B cell (primary cell): ENCODE measurements around the gene NUP88. TPM values are rescaled to one million over a fixed set of nuclear protein-coding genes. Genes with fewer than 3 reads are reported as not detected.

Experiments used
- ATAC-seq: fragments of 200-7000 bp; cut with Tn5 transposase; one replicate; pipeline ENCODE4 v1.10.0; 2021; ENCODE audit warnings: low read depth, mild to moderate bottlenecking, moderate number of reproducible peaks, moderate library complexity
- CTCF ChIA-PET: fragments of 350-600 bp; sonication (Branson Sonifier 250); formaldehyde crosslinking; loops from one replicate; lab custom pipeline; 2021; ENCODE audit warnings: antibody characterized with exemption, inconsistent platforms; lab: Charles Lee
- POLR2A ChIA-PET: fragments of 350-600 bp; sonication (Branson Sonifier 250); formaldehyde crosslinking; loops from one replicate; lab custom pipeline; 2021; ENCODE audit warnings: antibody characterized with exemption; lab: Charles Lee
- DNase-seq: peaks from one replicate; pipeline ENCODE4 v3.0.0; 2013
- H2AFZ ChIP-seq: 2 replicates; pipeline ENCODE4 v1.6.1; 2012; ENCODE audit warnings: mild to moderate bottlenecking, low read depth, low read length; ENCODE audit not compliant: insufficient read depth, poor library complexity, severe bottlenecking
- H3K27ac ChIP-seq, 2 donors: 1 replicate in 1 of 2; 2 replicates in 1 of 2; pipeline ENCODE4 v1.5.1; 2012 to 2013; ENCODE audit warnings: low read length in 2 of 2, mild to moderate bottlenecking in 2 of 2, moderate library complexity in 1 of 2
- H3K27me3 ChIP-seq, 4 experiments: fragments of 200-600 bp in 1 of 4; sonication (generic) in 1 of 4; replicated peaks in 1 of 4; 1 replicate in 2 of 4; 2 replicates in 2 of 4; pipeline versions ENCODE4 v1.6.1 to v1.7.0; 2013 to 2016; ENCODE audit warnings: low read length in 3 of 4, mild to moderate bottlenecking in 2 of 4, mixed read lengths in 1 of 4, moderate library complexity in 1 of 4; ENCODE audit not compliant: insufficient read depth in 4 of 4, control insufficient read depth in 3 of 4; ENCODE audit errors: control extremely low read depth in 1 of 4
- H3K36me3 ChIP-seq, 2 experiments: replicated peaks in 1 of 2; 1 replicate in 1 of 2; 2 replicates in 1 of 2; pipeline versions ENCODE4 v1.6.1 to v1.7.1; 2013; ENCODE audit warnings: low read length in 1 of 2; ENCODE audit not compliant: insufficient read depth in 2 of 2, control insufficient read depth in 1 of 2; ENCODE audit errors: control extremely low read depth in 1 of 2, extremely low read depth in 1 of 2
- H3K4me1 ChIP-seq, 2 donors: fragments of 200-600 bp in 1 of 2; sonication (generic) in 1 of 2; 1 replicate in 1 of 2; 2 replicates in 1 of 2; pipeline versions ENCODE4 v1.5.1 to v1.6.1; 2013 to 2017; ENCODE audit warnings: low read length in 2 of 2; ENCODE audit not compliant: control insufficient read depth in 2 of 2, insufficient read depth in 2 of 2
- H3K4me2 ChIP-seq: replicated peaks from 2 replicates; pipeline ENCODE3; 2012; ENCODE audit warnings: mild to moderate bottlenecking, low read depth, low read length; ENCODE audit not compliant: poor library complexity, severe bottlenecking
- H3K4me3 ChIP-seq, 5 experiments: fragments of 200-600 bp in 1 of 5; sonication (generic) in 1 of 5; 1 replicate in 3 of 5; 2 replicates in 2 of 5; pipeline versions ENCODE4 v1.5.1 to v1.7.0; 2011 to 2016; ENCODE audit warnings: low read length in 4 of 5, mild to moderate bottlenecking in 4 of 5, low read depth in 2 of 5, control low read depth in 1 of 5, moderate library complexity in 1 of 5; ENCODE audit not compliant: insufficient read depth in 1 of 5; ENCODE audit errors: control extremely low read depth in 1 of 5, extremely low read depth in 1 of 5
- H3K79me2 ChIP-seq: fragments of 200-600 bp; sonication (generic); one replicate; pipeline ENCODE4 v1.6.0; 2016; ENCODE audit warnings: low read length; ENCODE audit not compliant: control insufficient read depth, insufficient read depth
- H3K9ac ChIP-seq: fragments of 200-600 bp; sonication (generic); 2 replicates; pipeline ENCODE4 v1.6.1; 2017; ENCODE audit warnings: mild to moderate bottlenecking, low read length, moderate library complexity
- H3K9me3 ChIP-seq, 3 donors: one replicate each; pipeline versions ENCODE4 v1.6.1 to v1.7.1; 2013; ENCODE audit warnings: low read length in 2 of 3; ENCODE audit not compliant: control insufficient read depth in 2 of 3, insufficient read depth in 1 of 3; ENCODE audit errors: control extremely low read depth in 1 of 3
- H4K20me1 ChIP-seq: 2 replicates; pipeline ENCODE4 v1.6.0; 2012; ENCODE audit warnings: mild to moderate bottlenecking, low read length; ENCODE audit not compliant: insufficient read depth, control insufficient read depth, poor library complexity, severe bottlenecking
- H3K27ac Mint-ChIP-seq: one replicate; pipeline ENCODE4 v1.8.0; 2021; ENCODE audit warnings: mixed read lengths
- H3K27me3 Mint-ChIP-seq: one replicate; pipeline ENCODE4 v1.8.0; 2021; ENCODE audit warnings: mixed read lengths
- H3K4me1 Mint-ChIP-seq: one replicate; pipeline ENCODE4 v1.8.0; 2021; ENCODE audit warnings: mixed read lengths
- H3K4me3 Mint-ChIP-seq: one replicate; pipeline ENCODE4 v1.8.0; 2021; ENCODE audit warnings: mixed read lengths
- H3K9me3 Mint-ChIP-seq: one replicate; pipeline ENCODE4 v1.8.0; 2022; ENCODE audit warnings: mixed read lengths; ENCODE audit not compliant: insufficient read depth
- EZH2 ChIP-seq: IDR thresholded peaks from 2 replicates; pipeline ENCODE4 v1.6.1; 2012; ENCODE audit warnings: borderline replicate concordance, low read depth, mild to moderate bottlenecking, moderate library complexity, low read length; ENCODE audit not compliant: insufficient read depth, poor library complexity, severe bottlenecking
- WGBS: methylation state at CpG from one replicate; pipeline ENCODE4 v1.1.5; 2013; ENCODE audit warnings: missing lambda C conversion rate; ENCODE audit not compliant: insufficient coverage; 5-methylcytosine and 5-hydroxymethylcytosine counted together
- intact Hi-C: fragments of 100-400 bp; cut with micrococcal nuclease; formaldehyde crosslinking; loops from one replicate; pipeline ENCODE4 v1.10.0; 2022
- polyA plus RNA-seq: library from polyadenylated mRNA; depleted of rRNA; stranded (reverse); fragments of >200 nt; gene quantifications from 2 replicates; pipeline ENCODE4 v1.2.3, GENCODE V29; 2012
- total RNA-seq, 2 donors: library from RNA; stranded (reverse); fragments of 120-200 nt in 1 of 2; gene quantifications; 1 replicate in 1 of 2; 2 replicates in 1 of 2; pipeline versions ENCODE4 v1.2.3 to v1.2.4, GENCODE V29; 2013 to 2022
- TF ChIP-seq, protein P1 (sequence below): fragments of 200-600 bp; IDR thresholded peaks from one replicate; pipeline ENCODE4 v1.8.0; 2022; ENCODE audit warnings: antibody characterized with exemption, mild to moderate bottlenecking

Gene NUP88
- total and polyA plus RNA-seq, 2 donors (not counting 1 experiment from before 2014, with no cell fraction given), result 214 to 221 TPM

DNA sequence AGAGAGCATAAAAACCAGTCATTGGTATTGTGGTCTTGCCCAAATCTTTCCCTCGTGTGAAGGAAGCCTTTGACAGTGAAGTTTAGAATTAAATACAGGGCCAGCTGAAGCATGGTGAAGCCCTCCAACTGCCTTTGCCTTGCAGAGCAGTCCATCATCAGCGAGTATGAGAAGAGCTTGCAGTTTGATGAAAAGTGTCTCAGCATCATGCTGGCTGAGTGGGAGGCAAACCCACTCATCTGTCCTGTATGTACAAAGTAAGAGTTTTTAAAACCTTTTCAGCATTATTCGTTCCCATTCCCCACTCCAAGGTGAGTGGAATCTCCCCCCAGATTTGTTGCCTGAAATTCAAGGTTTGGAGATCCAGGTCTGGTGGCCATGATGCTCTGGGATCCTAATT, 6.4 kb upstream of the NUP88 start:
- H3K4me3 Mint-ChIP-seq, result no peak overlapping the region
- no peak for ATAC-seq
- no peak for DNase-seq
- H3K9me3 ChIP-seq, result no peaks in the 10 kb centered on the region
- no peak overlapping the region for H3K9ac ChIP-seq
- H3K27ac ChIP-seq, result no peak overlapping the region
- H4K20me1 ChIP-seq, result peaks cover 50% of the 10 kb centered on the region
- H3K4me2 ChIP-seq, result no peak overlapping the region
- peaks cover 5 to 7% of the 10 kb centered on the region in 2 donors for H3K4me1 ChIP-seq
- no peak overlapping the region for H3K27ac Mint-ChIP-seq
- peaks cover 7 to 91% of the 10 kb centered on the region in 2 experiments for H3K36me3 ChIP-seq
- H3K9me3 Mint-ChIP-seq, result no peaks in the 10 kb centered on the region
- no peak overlapping the region for H2AFZ ChIP-seq
- H3K79me2 ChIP-seq, result peaks cover 79% of the 10 kb centered on the region
- H3K27me3 ChIP-seq, result no peaks in the 10 kb centered on the region
- peaks cover 31% of the 10 kb centered on the region for H3K4me1 Mint-ChIP-seq
- CTCF ChIA-PET, result interaction anchor here (0.7 kb wide), 2 partner anchors 21 to 232 kb away, joined by 3 read pairs; no protein-coding TSS in a partner anchor
- intact Hi-C loops, result no loop called here
- TF ChIP-seq, protein P1, sequence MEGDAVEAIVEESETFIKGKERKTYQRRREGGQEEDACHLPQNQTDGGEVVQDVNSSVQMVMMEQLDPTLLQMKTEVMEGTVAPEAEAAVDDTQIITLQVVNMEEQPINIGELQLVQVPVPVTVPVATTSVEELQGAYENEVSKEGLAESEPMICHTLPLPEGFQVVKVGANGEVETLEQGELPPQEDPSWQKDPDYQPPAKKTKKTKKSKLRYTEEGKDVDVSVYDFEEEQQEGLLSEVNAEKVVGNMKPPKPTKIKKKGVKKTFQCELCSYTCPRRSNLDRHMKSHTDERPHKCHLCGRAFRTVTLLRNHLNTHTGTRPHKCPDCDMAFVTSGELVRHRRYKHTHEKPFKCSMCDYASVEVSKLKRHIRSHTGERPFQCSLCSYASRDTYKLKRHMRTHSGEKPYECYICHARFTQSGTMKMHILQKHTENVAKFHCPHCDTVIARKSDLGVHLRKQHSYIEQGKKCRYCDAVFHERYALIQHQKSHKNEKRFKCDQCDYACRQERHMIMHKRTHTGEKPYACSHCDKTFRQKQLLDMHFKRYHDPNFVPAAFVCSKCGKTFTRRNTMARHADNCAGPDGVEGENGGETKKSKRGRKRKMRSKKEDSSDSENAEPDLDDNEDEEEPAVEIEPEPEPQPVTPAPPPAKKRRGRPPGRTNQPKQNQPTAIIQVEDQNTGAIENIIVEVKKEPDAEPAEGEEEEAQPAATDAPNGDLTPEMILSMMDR, result no peak
- no peak for TF ChIP-seq EZH2
- WGBS, result 0% methylated on average over 1 of the region's 3 CpGs
- no peak overlapping the region for H3K4me3 ChIP-seq
- POLR2A ChIA-PET, result interaction anchor here (0.7 kb wide), 1 partner anchor 60 kb away, joined by 5 read pairs; no protein-coding TSS in a partner anchor
- H3K27me3 Mint-ChIP-seq, result no peaks in the 10 kb centered on the region

DNA sequence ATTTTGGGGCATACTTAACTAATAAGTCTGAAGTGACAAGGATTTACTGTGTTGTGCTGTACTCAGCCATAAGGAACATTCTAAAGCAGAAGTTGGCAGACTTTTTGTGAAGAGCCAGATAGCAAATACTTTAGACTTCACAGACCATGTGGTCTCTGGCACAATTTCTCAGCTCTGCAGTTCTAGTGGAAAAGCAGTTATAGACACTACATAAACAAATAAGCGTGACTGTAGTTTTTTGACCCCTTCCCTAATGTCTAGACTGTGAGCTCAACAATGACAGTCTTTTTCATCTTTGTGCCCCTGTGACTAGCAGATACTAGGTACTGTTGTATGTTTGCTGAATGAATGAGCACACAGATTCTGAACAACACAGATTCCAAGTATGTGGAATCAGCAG, 5.4 kb upstream of the NUP88 start:
- Histone ChIP-seq H3K36me3 (peaks cover 7 to 83% of the 10 kb centered on the region in 2 experiments), H3K4me2 (no peak overlapping the region), H3K9me3 (no peaks in the 10 kb centered on the region), H3K79me2 (peaks cover 80% of the 10 kb centered on the region), H3K4me3 (no peak overlapping the region), H3K4me1 (peaks cover 9 to 12% of the 10 kb centered on the region in 2 donors), H3K9ac (no peak overlapping the region), H3K27me3 (no peaks in the 10 kb centered on the region), H3K27ac (no peak overlapping the region), H4K20me1 (peaks cover 52% of the 10 kb centered on the region), H2AFZ (no peak overlapping the region)
- H3K27ac Mint-ChIP-seq, result no peak overlapping the region
- TF ChIP-seq, protein P1, result no peak
- TF ChIP-seq EZH2, result no peak
- no peaks in the 10 kb centered on the region for H3K27me3 Mint-ChIP-seq
- peaks cover 37% of the 10 kb centered on the region for H3K4me1 Mint-ChIP-seq
- ATAC-seq (no peak), DNase-seq (no peak)
- H3K4me3 Mint-ChIP-seq, result no peak overlapping the region
- no peaks in the 10 kb centered on the region for H3K9me3 Mint-ChIP-seq
- intact Hi-C loops, result no loop called here
- no CpG with 5 or more reads among the region's 1 CpG for WGBS
- CTCF ChIA-PET, result no interaction called here
- POLR2A ChIA-PET, result no interaction called here
